ENCODE results near the gene VANGL1.
A peak's percentile ranks its signal among the peaks of the same experiment; 100 is the strongest.

Gene VANGL1

DNA sequence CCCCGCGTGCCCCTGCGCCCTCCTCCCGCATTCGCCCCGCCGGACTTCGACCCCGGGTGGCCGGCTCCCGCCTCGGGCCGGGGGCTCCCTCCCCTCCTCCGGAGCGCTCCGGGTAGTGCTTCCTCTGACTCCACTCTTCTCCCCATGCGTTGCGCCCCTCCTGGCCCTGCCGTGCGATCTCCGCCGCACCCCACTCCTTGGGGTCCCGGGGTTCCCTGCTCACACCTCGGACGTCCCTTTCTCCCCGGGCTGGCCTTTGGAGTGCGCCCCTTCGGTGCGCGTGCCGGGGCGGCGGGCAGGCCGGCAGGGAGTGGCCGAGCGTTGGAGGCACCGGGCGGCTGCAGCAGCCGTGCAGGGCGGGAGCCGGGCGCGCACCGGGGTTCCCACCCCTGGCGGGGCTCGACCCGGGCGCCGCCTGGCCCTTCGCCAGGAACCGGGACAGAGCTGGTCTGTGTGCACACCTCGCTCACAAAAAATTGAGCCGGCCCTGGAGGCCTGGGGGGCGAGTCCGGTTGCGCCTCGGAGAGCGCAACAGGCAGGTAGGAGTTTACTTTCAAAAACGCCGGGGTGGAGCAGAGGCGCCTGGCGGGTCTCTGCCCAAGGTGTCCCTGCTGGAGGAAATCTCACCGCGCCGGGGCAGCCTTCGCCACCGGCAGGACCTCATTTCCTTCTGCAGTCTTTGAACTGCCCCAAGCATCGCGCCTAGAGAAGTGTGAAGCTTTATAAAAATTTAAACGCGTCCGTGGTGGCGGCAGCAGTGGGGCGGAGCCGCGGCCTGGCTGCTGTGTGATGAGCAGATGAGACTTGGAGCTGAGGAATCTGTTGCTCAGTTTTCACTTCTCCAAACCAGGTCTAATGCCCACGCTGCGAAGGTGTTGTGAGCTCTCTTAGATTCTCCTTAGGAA lies 650 bp downstream of the VANGL1 start:
- DNase-seq = peak in 35 of 42 donors; percentile 6 to 70 (median 36)
- intact Hi-C loops (cut with DNase I) = no loop called here

DNA sequence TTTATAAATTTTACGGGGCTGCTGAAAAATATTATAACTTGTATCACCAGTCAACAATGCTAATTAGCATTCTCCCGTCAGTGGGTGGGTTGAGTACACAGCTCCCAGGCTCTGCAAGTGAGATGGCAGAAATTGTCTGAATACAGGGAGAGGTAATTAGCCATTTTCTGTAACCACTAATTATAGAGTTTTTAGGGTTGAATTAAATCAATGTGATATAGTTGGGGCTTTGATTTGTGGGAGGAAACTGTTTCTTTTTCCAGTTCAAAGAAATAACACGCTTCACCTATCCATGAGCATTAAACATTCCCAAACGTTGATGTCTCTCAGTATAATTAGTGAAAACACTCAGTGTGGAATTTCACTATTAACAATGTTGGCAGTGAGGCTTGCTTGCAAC lies 1.5 kb downstream of the VANGL1 start:
- no peak for DNase-seq
- intact Hi-C loops (cut with DNase I) = no loop called here

DNA sequence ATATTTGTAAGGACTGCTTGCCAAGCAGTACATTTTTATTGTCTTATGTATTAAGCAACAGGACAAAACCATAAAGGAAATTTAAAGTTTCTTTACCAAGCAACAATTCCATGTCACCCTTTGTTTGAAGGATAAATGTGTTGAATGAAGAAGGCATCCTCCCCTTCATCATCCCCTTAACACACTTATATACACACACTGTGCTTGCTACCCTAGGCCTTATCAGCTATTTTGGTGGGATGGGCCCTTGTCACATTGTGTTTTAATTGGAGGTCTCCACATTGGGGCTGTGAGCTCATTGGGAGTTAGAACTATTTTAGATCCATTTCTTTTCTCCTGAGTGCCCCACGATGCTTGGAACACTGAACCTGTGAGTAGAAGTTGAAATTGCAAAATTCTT lies 1.9 kb downstream of the VANGL1 start:
- intact Hi-C loops (cut with DNase I) = no loop called here
- no peak for DNase-seq

DNA sequence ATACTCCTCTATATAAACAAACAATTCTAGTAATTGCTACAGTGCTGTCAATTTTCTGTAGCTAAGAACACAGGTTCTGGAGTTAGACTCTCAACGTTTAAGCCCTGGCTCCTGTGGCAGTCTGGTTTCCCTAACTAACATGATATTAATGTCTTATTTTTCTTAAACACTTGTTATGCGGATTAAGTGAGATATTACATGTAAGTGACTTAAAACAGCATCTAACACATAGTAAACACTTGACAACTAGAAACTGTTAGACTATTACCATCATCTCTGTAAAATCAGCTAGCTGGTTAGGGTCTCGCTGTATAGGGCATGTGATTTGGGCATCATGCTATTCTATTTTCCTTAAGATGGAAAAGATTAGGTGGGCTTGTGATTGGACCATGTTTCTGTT lies 2.3 kb downstream of the VANGL1 start:
- intact Hi-C loops (cut with DNase I) = no loop called here
- DNase-seq = no peak

DNA sequence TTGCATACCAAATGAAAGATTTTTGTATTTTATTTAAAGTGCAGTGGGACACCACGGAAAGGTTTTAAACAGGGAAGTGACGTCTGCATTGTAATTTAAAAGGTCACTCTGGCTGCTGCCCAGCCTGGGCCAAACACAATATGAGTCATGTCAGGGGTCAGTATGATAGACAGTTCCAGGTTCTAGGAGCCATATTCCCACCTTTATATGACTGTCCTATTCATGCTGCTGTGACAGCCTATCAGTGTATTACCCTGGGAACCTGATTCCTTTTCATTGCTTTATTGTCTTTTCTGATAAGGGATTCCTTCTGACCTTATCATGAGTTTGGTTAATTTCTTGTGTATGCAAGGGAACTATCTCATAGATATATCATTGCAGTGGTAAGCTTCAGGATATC lies 5.3 kb downstream of the VANGL1 start:
- intact Hi-C loops (cut with DNase I) = no loop called here
- DNase-seq = no peak

DNA sequence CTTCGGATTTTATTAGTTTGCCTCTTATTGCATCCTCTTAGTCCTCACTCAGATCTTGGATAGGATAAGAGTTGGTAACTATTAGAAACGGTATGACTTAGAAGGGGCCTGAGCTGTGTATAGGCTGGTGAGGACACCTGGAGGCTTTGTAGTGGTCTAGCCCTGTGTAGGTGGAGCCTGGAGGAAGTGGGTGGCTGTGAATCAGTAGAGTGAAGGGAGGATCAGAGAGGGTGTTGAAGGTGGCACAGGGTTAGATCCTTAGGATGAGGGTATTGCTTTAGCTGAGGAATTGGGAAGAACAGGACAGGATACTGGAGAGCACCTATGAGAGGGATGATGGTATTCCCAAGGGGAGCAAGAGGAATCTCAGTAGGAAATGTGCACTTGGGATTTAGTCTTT lies 5.7 kb downstream of the VANGL1 start:
- intact Hi-C loops (cut with DNase I) = no loop called here

DNA sequence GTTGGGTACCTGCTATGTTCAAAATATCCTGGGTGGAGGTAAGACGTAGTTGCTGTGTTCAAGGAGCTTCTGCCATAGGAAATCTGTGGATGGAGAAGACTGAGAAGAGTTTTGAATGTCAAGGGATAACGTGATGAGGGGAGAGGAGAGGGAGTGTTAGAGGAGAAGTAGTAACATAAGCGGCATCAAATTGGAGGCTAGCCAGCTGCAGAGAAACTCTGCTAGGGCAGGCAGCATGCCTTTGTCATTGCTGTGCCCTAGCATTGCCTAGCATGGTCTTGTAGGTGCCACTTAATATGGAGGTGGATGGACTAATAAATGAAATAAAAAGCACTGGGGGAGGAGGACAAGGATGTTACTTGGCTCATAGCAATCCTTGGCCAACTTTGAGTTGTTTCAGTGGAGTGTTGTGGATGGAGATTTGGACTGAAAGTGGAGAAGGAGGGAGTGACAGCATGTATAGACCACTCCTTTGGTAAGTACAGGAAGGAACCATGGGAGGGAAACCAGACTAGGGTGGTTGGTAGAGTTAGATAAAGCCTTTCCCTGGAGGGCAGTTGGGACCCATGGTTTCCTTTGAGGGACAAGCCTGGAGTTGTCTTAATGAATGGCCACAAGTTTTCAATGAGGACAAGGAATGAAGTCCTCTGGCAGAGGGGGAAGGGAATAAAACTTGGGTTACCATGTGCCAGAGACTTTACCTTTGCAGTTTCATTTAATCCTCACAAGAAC lies 6.3 kb downstream of the VANGL1 start:
- intact Hi-C loops (cut with DNase I) = no loop called here

More for the DNA sequence above, 5.7 kb downstream of the VANGL1 start:
- DNase-seq = no peak

DNA sequence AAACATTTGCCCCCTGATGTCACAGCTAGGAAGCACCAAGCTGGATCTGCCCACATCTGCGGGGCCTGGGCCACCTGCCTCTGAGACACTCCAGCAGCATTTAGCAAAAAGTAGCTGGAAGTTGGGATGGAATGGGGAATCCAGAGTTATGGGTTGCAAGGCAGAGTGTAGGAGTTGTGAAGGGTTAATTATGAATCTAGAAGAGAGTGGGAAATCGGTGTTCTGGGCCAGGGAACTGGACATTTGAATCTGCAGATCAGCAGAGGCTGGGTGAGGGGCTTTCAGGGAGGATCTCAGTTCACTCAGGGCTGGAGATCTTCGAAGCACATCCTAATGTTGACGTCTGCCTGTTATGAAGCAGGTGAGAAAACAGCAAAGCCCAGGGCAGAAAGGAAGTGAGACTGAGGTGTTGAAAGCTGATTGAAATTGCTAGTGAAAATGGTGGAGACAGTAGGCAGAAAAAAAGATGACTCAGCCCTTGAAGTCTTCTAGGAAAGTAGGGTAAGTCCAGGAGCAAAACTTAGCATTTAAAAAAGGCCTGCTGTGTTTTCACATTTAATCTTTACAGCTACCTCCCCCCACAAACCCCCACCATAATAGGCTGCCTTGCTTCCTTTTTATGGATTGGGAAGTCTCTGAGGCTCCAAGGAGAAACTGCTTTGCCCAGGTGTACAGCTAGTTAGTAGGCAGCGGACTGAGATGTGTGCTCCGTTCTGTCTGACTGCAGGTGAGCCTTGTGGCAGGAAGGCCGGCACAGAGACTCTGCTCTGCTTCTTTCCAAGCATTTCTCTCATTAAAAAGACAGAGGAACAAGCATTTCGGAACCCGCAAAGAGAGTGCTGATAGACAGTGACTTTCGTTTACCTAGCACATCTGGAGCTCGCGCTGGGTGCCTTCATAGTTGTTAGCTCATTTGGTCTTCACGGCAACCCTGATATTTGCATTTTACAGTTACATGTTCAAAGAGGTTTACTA lies 7.2 kb downstream of the VANGL1 start:
- DNase-seq = no peak
- intact Hi-C loops (cut with DNase I) = no loop called here

More for the DNA sequence above, 6.3 kb downstream of the VANGL1 start:
- DNase-seq = no peak

DNA sequence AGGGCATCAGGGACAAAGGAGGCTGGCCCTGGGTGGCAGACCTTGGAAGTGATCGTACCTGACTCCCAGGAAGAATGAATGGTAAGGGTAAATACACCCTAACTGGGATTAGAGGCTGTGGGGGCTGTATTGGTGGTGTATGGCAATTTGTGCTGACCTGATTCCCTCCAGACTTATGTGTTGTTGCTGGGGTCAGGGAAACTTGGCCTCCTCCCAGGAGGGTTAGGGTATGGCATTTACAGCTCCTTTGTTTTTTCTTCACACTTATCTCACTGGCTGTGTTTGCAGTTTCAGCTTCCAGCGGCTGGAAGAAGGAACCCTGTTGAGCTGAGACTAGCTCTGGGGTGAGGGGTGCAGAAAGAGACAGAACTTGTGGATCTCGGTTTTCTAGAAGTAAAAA lies 8.2 kb downstream of the VANGL1 start:
- DNase-seq = no peak
- intact Hi-C loops (cut with DNase I) = no loop called here

DNA sequence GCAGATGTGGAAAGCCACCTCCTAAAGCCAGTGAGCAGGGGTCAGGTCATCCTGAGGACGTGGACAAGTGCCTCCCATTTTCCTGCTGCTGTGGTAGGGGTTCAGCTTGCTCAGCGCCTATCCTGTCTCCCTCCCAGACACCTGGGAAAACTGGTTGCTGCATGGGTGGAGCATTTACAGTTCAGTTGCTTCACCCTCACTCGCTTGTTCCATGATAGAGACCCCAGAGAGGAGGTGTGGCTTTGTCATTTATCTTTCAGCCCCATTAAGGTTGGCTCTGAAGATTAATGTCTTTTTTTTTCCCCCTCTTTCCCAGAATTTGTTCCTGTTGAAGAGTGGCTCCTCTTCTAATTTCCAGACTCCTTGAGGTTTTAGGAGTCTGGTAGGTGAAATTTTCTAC lies 9.2 kb downstream of the VANGL1 start:
- DNase-seq = no peak
- intact Hi-C loops (cut with DNase I) = no loop called here

DNA sequence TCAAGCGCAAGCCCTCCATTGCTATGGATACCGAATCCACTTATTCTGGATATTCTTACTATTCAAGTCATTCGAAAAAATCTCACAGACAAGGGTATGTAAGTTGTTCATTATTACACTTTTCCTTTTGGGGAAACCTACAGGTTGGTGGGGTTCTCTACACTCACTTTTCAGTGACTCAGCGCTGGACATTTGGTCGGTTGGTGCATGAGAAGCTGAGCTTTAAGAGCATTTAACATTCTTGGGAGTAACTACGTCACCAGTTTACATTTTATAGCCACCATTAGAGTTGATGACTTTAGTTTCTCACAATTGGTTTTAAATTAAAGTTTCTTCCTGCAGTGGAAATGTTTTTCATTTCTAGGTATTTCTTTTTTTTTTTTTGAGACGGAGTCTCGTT lies 9.6 kb downstream of the VANGL1 start:
- intact Hi-C loops (cut with DNase I) = no loop called here
- no peak for DNase-seq

DNA sequence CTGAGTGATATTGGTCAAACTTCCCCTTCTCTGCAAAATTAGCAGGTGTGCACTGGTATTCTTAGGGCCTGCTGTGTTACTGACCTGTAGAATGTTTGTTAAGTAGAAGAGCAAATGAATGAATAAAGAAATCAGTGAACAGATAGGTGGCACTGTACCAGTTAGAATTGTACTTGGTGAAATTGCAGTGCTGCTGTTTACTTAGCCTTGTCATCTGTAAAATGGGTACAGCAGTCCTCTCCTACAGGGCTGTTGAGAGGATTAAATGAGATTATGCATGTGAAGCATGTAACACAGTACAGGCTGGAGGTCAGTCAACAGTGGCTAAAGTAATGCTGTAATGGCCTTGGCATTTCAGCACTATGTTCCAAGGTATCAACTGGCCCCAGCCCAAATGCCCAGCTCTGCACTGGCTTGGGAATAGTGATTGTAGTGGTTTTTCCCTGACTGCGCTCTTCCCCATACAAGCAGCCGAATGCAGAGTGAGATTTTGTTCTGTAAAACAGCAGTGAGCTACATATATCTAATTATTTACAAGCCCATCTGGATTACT lies 10.5 kb downstream of the VANGL1 start:
- DNase-seq = no peak
- intact Hi-C loops (cut with DNase I) = no loop called here

DNA sequence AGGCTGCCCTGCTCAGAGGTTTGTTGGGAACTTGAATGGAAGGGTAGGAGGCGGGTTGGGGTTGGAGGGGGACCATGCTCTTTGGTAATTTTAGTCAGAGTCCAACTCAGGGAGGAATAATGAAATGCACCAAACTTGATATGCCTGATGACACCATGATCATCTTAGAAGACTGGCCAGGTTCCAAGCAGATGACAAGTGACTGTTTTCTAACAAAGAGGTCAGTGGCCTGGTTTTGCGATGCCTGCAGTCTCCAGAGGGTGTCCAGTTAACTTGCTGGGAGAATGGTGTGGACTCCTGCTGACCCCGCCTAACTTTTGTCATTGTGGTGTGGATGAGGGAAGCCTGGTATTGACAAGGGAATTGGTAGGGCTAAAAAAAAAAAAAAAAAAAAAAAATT lies 12.4 kb downstream of the VANGL1 start:
- intact Hi-C loops (cut with DNase I) = no loop called here
- no peak for DNase-seq

DNA sequence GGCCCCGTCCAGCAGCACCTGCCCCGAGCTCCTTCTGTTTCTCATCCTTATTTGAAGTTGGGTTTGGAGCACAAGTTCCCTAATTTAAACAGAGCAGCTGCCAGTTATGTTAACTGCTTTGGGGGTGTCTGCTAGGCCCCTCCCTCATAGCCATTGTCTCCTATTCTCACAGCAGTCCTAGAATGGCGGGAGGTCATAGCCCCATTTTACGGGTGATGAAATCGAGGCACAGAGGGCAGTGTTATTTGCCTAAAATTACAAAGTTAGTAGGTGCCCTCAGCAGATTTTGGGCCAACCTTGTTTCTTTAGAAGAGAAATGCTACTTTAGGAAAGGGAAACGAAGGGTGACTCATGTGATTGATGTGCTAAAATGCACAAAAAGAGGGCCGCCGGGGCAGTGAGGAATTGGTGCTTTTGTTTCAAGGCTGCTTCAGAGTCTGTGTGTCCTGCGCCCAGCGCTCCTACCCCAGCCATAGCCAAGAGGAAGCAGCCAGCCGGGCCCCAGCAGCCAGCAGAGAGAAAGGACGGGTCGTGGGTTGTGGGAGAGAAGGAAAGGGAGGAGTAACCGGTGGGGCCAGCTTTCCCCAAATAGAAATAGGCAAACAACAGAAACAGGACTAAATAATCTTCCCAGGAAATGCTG lies 13.0 kb downstream of the VANGL1 start:
- intact Hi-C loops (cut with DNase I) = no loop called here
- DNase-seq = peak in 8 of 42 donors; percentile 16 to 71 (median 31)

DNA sequence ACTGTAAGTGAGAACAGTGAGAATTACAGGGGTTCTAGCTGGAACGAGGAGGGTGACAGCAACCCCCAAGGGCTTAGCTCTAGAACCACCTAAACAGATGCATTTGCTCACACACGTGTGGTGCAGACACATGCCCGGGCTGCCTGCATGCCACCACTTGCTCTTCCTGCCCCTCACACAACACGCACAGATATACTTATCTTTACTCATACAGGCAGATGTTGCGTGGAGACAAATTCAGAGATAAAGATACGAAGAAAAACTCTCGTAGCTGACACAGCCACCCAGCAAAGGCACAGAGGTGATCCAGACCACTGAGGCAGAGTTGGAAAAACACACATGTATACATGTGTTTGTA lies 13.5 kb downstream of the VANGL1 start:
- no peak for DNase-seq
- intact Hi-C loops (cut with DNase I) = no loop called here

DNA sequence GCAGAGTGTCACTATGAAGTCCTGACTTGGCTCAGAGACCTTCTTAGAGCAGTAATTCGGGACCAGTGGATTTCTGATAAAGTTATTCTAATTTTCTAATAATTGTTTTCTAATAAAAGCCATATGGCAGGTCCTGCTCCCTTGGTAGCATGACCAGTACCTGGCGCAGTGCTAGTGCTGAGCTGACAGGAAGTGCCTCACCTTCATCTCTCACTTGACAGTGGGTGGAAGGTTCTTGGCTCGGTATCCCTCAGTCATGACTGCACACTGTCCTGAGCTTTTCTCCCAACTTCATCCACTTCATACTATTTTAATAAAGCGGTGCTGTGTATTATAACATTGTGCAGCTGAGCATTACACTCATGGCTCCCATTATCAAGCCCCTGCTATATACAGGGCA lies 14.1 kb downstream of the VANGL1 start:
- intact Hi-C loops (cut with DNase I) = no loop called here
- DNase-seq = no peak

DNA sequence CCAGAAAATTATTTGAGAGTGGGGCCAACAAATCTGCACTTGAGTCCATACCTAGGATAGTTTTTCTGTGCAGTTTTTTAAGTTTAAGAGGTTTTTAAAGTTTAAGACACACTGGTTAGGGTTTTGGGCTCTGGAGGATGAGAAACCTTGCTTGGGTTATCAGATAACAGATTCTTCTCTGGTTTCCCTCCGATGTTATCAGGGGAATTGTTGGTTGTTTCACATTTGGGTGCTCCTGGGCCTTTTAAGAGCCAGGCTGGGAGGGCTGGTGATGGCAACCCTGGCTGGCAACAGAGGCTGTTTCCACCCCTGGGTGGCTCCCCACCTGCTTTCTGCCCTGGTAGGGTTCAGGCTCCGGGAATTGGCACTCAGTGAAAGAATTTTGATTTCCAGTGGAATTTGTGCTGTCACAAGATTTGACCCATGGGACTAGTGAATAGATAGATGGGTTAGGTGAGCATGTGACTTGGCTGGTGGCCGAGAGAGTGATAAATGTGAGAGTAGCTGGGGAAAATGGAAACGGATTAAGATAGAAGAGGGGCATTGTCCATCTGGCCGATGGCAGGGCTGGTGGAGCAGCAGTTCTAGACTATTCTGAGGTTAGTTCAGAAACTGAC lies 14.8 kb downstream of the VANGL1 start:
- intact Hi-C loops (cut with DNase I) = no loop called here
- DNase-seq = no peak

DNA sequence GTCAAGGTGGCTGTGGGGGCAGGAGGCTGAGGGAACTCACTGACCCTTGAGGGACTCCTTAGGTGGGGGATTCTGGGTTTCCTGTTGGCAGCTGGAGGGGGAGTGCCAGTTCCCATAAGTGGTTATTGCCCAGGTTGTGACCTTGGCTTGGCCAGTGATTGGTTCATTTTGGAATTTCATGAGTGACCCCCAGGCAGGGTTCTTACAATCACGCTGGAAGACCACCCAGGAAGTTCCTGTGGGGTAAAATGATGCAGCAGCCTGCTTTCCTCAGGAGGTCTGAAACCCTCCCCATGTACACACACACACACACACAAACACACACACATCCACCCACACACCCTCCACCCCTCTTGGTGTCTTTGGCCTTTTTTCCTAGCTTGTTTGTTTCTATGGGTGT lies 16.9 kb downstream of the VANGL1 start:
- intact Hi-C loops (cut with DNase I) = no loop called here
- DNase-seq = no peak

Data from head of caudate nucleus (tissue), 42 donors.